ENCODE data around the gene KRCC1.

The KRCC1 gene

GRCh38 chr2:88055371-88056128 lies at the start of gene KRCC1:
Gene KRCC1 (minus strand): TSS chr2:88055783. CDS start chr2:88028563, 27,220 bp downstream.
- peaks cover 25% of the 10 kb centered on the region for H3K36me3 Mint-ChIP-seq

DNA sequence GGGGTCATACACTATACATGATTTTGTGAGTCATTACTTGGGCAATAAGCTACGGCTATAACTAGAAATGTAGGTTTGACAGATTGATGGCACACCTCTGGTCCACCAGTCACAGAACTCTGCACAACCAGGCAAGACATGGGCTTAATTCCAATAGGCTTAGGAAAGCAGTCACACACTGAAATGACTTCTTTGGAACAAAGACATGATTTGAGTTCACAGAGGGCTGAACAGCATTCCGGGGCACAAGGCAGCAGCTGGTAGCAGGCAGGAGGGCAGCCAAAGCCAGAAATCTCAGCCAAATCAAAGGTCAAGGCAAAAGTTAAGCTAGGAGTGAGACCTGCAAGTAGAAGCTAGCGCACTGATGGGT lies 44.9 kb upstream of the KRCC1 start:
- Mint-ChIP-seq H3K27ac (no peak overlapping the region), H3K36me3 (no peaks in the 10 kb centered on the region), H3K27me3 (peaks cover 7% of the 10 kb centered on the region), H3K9me3 (no peaks in the 10 kb centered on the region), H3K4me3 (no peak overlapping the region), H3K4me1 (no peaks in the 10 kb centered on the region)
- CTCF ChIA-PET: no interaction called here
- no peak for DNase-seq

More at GRCh38 chr2:88055371-88056128, at the start of gene KRCC1:
- peaks cover 67% of the 10 kb centered on the region for H3K4me1 Mint-ChIP-seq
- peak within 1 kb of the TSS; percentile 94 for H3K27ac Mint-ChIP-seq
- CTCF ChIA-PET: interaction anchor here (0.8 kb wide), 1 partner anchor 16 kb away, joined by 3 read pairs; no protein-coding TSS in a partner anchor
- no peaks in the 10 kb centered on the region for H3K9me3 Mint-ChIP-seq
- H3K4me3 Mint-ChIP-seq: peak within 1 kb of the TSS; percentile 87
- peak; percentile 96 for DNase-seq
- H3K27me3 Mint-ChIP-seq: no peaks in the 10 kb centered on the region

GRCh38 chr2:88099798-88100488 lies 44.4 kb upstream of the KRCC1 start:
- Mint-ChIP-seq H3K27me3 (peaks cover 7% of the 10 kb centered on the region), H3K36me3 (no peaks in the 10 kb centered on the region), H3K4me3 (no peak overlapping the region), H3K27ac (no peak overlapping the region), H3K9me3 (no peaks in the 10 kb centered on the region), H3K4me1 (no peaks in the 10 kb centered on the region)
- CTCF ChIA-PET: no interaction called here
- DNase-seq: no peak

GRCh38 chr2:88098558-88098900 lies 42.9 kb upstream of the KRCC1 start:
- no peaks in the 10 kb centered on the region for H3K36me3 Mint-ChIP-seq
- H3K4me3 Mint-ChIP-seq: no peak overlapping the region
- CTCF ChIA-PET: interaction anchor here (1.6 kb wide), 1 partner anchor 38 kb away, joined by 5 read pairs; no protein-coding TSS in a partner anchor
- H3K4me1 Mint-ChIP-seq: no peaks in the 10 kb centered on the region
- no peaks in the 10 kb centered on the region for H3K27me3 Mint-ChIP-seq
- no peak for DNase-seq
- no peaks in the 10 kb centered on the region for H3K9me3 Mint-ChIP-seq
- H3K27ac Mint-ChIP-seq: no peak overlapping the region

DNA sequence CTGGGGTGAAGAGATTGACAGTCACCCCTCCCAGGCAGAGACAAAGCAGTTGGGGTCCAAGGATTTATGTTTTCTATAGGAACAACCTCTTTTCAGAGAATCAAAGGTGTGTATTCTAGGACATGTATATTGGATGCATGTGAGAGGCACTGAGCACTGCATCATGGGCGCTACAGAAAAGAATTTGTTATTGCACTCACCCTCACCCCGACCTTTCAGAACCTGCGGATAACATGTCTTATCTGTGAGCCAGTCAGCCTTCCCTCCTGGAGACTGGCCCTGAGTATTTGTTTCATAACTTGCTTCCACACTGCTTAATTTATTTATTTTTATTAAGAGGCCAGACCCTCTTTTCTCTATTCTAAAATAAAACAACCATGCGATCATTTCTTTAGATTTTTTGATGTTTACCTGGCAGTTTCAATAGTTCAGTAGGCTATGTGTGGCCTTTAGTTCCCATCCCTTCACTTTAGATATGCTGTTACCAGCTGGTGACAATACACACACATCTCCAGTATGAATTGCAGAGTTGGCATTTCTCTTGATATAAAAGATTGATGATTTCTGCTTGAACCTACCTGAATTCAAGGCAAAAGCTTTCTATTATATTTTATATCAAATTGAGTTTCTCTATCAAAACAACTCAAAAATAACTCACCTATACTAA lies 42.4 kb upstream of the KRCC1 start:
- no peaks in the 10 kb centered on the region for H3K9me3 Mint-ChIP-seq
- no peak overlapping the region for H3K27ac Mint-ChIP-seq
- no peak for DNase-seq
- H3K27me3 Mint-ChIP-seq: no peaks in the 10 kb centered on the region
- no peak overlapping the region for H3K4me3 Mint-ChIP-seq
- H3K36me3 Mint-ChIP-seq: no peaks in the 10 kb centered on the region
- H3K4me1 Mint-ChIP-seq: no peaks in the 10 kb centered on the region
- CTCF ChIA-PET: interaction anchor here (1.6 kb wide), 1 partner anchor 37 kb away, joined by 5 read pairs; no protein-coding TSS in a partner anchor

DNA sequence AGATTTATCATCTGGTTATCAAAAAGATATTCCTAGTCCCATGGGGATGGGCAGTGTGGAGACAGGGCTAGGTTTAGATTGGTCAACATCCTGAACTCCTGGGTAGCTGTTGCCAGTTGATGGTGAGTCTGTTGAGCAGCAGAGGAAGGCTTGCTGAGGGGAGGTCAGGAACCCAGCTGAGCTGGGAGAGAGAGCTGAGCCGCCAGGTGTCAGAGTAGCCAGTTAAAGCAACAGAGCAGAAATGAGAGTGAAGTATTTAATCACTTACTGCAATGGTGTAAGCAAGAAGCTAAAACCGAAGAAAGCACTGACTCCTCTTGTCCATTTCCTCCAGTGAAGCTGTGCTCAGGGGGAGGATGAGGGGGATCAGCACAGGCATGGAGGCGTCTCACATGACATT lies 41.6 kb upstream of the KRCC1 start:
- no peaks in the 10 kb centered on the region for H3K36me3 Mint-ChIP-seq
- no peaks in the 10 kb centered on the region for H3K4me1 Mint-ChIP-seq
- no peak overlapping the region for H3K4me3 Mint-ChIP-seq
- DNase-seq: no peak
- no peak overlapping the region for H3K27ac Mint-ChIP-seq
- H3K9me3 Mint-ChIP-seq: no peaks in the 10 kb centered on the region
- no peaks in the 10 kb centered on the region for H3K27me3 Mint-ChIP-seq
- CTCF ChIA-PET: no interaction called here

DNA sequence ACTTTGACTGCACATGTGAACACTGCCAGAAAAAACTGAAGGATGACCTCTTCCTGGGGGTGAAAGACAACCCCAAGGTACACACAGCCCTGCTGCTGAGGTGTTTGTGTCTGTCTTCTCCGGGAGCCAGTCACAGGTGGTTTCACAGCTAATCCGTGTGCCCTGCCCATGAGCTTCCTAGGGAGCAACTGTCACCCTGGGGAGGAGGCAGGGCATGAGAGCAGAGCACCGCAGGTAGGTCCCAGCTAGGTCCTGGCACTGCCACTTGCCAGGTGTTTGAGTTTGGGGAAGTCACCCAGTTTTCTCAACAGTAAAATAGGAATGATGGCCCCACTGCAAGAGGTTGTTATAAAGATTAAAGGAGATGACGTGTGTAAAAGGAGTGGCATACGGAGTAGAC lies 41.1 kb upstream of the KRCC1 start:
- H3K36me3 Mint-ChIP-seq: no peaks in the 10 kb centered on the region
- no peak overlapping the region for H3K4me3 Mint-ChIP-seq
- no peak overlapping the region for H3K27ac Mint-ChIP-seq
- CTCF ChIA-PET: no interaction called here
- no peaks in the 10 kb centered on the region for H3K9me3 Mint-ChIP-seq
- DNase-seq: no peak
- no peaks in the 10 kb centered on the region for H3K4me1 Mint-ChIP-seq
- H3K27me3 Mint-ChIP-seq: no peaks in the 10 kb centered on the region

DNA sequence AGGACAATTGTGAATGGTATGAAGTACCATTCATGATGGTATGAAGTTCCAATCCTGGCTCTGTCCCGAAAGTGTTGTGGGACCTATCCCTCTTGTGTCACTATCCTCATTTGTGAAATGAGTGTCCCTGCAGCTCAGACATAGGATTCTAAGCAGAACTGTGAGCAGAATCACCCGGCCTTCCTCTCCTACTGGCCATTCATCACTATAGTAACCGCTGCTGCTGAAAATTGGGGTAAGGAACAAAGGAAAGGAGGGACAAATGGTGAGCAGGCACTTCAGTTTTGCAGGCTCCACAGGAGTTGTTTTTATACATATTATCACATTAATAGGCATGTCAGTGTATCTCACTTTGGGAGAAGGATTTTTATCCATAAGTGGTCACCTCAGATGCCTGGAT lies 39.4 kb upstream of the KRCC1 start:
- H3K9me3 Mint-ChIP-seq: no peaks in the 10 kb centered on the region
- no peak for DNase-seq
- no peak overlapping the region for H3K27ac Mint-ChIP-seq
- H3K4me3 Mint-ChIP-seq: no peak overlapping the region
- H3K4me1 Mint-ChIP-seq: peaks cover 3% of the 10 kb centered on the region
- CTCF ChIA-PET: no interaction called here
- no peaks in the 10 kb centered on the region for H3K36me3 Mint-ChIP-seq
- no peaks in the 10 kb centered on the region for H3K27me3 Mint-ChIP-seq

- H3K36me3 Mint-ChIP-seq: no peaks in the 10 kb centered on the region
- no peak overlapping the region for H3K4me3 Mint-ChIP-seq
- no peak for DNase-seq
- H3K27ac Mint-ChIP-seq: no peak overlapping the region
- H3K27me3 Mint-ChIP-seq: no peaks in the 10 kb centered on the region
- peaks cover 3% of the 10 kb centered on the region for H3K4me1 Mint-ChIP-seq
- H3K9me3 Mint-ChIP-seq: no peaks in the 10 kb centered on the region
- CTCF ChIA-PET: interaction anchor here (2.8 kb wide), 1 partner anchor 32 kb away, joined by 10 read pairs; no protein-coding TSS in a partner anchor
Observed at GRCh38 chr2:88092773-88093172, 37.2 kb upstream of the KRCC1 start.

DNA sequence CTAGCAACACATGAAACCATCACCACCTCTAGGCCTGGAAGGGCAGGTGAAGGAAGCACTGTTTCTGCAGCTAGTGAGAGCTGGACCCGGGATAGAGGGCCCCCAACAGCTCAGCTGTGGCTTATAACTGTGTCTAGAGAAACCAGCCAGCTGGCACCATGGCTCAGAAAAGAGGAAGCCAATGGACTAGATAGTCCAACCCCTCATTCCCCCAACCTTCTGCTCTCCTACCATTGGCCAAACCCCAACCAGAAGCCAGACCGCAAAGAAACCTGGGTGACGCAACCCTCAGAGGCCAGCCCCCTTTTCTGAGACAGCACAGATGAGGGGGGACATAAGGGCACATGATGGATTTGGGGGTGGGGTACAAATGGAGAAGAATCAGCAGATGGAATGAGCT lies 36.4 kb upstream of the KRCC1 start:
- Mint-ChIP-seq H3K4me1 (peaks cover 3% of the 10 kb centered on the region), H3K36me3 (no peaks in the 10 kb centered on the region), H3K27me3 (no peaks in the 10 kb centered on the region), H3K27ac (no peak overlapping the region), H3K4me3 (no peak overlapping the region), H3K9me3 (no peaks in the 10 kb centered on the region)
- no peak for DNase-seq
- CTCF ChIA-PET: interaction anchor here (2.8 kb wide), 1 partner anchor 31 kb away, joined by 10 read pairs; no protein-coding TSS in a partner anchor

DNA sequence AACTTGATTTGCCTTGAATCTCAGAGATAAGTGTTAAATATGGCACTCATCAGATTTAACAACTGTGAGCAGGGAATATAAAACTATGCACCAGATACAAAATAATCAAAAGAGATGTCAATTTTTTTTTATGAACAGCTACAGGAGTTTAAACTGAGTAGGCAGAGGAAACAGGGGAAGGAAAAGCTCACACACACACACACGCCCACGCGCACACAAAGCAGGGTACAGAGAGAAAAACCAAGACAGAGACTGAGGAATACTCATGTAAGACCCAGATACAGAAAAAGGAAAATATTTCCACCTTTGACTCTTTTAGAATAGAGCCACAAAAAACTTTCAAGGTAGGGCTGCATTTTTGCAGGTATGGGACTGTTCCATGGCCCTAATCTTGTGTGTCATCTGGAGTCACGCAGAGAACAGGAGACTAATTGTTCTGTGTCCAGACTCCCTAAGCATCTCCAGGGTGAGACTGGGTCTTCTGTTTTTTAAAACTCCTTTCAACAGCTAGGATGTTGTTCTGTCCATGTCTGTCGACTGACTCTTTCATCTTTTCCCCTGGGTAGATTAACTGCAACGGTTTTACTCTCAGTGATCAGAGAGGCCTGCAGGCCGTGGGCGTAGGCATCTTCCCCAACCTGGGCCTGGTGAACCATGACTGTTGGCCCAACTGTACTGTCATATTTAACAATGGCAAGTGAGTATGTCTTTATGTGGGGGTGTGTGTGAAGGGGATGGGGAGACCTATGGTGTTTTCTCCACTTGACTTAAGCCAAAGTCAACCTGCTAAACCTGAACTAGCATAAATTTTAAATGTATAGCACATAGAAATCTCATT lies 35.1 kb upstream of the KRCC1 start:
- CTCF ChIA-PET: interaction anchor here (2.8 kb wide), 1 partner anchor 30 kb away, joined by 10 read pairs; no protein-coding TSS in a partner anchor
- H3K4me3 Mint-ChIP-seq: no peak overlapping the region
- H3K27ac Mint-ChIP-seq: no peak overlapping the region
- H3K4me1 Mint-ChIP-seq: peaks cover 3% of the 10 kb centered on the region
- no peak for DNase-seq
- no peaks in the 10 kb centered on the region for H3K36me3 Mint-ChIP-seq
- H3K9me3 Mint-ChIP-seq: no peaks in the 10 kb centered on the region
- no peaks in the 10 kb centered on the region for H3K27me3 Mint-ChIP-seq

- Mint-ChIP-seq H3K27me3 (no peaks in the 10 kb centered on the region), H3K36me3 (no peaks in the 10 kb centered on the region), H3K4me1 (peaks cover 3% of the 10 kb centered on the region), H3K27ac (no peak overlapping the region), H3K4me3 (no peak overlapping the region), H3K9me3 (no peaks in the 10 kb centered on the region)
- CTCF ChIA-PET: no interaction called here
- DNase-seq: no peak
Observed at GRCh38 chr2:88088999-88089398, 33.4 kb upstream of the KRCC1 start.

GRCh38 chr2:88087763-88088162 lies 32.2 kb upstream of the KRCC1 start:
- no peaks in the 10 kb centered on the region for H3K27me3 Mint-ChIP-seq

GRCh38 chr2:88087073-88087472 lies 31.5 kb upstream of the KRCC1 start:
- Mint-ChIP-seq H3K4me3 (no peak overlapping the region), H3K36me3 (no peaks in the 10 kb centered on the region), H3K4me1 (peaks cover 3% of the 10 kb centered on the region), H3K9me3 (no peaks in the 10 kb centered on the region), H3K27ac (no peak overlapping the region), H3K27me3 (no peaks in the 10 kb centered on the region)
- CTCF ChIA-PET: no interaction called here
- DNase-seq: no peak

More at GRCh38 chr2:88087763-88088162, 32.2 kb upstream of the KRCC1 start:
- Mint-ChIP-seq H3K4me3 (no peak overlapping the region), H3K9me3 (no peaks in the 10 kb centered on the region), H3K36me3 (no peaks in the 10 kb centered on the region), H3K27ac (no peak overlapping the region), H3K4me1 (peaks cover 3% of the 10 kb centered on the region)
- CTCF ChIA-PET: no interaction called here
- DNase-seq: no peak
